GM19372 (cell line): ENCODE data around the gene CHST14.
A peak's percentile ranks its signal among the peaks of the same experiment; 100 is the strongest.

ENCODE experiments used
- ATAC-seq: cut with Tn5 transposase; IDR thresholded peaks from one replicate; pipeline ENCODE4 v1.9.1; 2021; ENCODE audit warnings: mild to moderate bottlenecking, low read depth, moderate library complexity; ENCODE audit not compliant: unreplicated experiment

CHST14 gene, protein sequence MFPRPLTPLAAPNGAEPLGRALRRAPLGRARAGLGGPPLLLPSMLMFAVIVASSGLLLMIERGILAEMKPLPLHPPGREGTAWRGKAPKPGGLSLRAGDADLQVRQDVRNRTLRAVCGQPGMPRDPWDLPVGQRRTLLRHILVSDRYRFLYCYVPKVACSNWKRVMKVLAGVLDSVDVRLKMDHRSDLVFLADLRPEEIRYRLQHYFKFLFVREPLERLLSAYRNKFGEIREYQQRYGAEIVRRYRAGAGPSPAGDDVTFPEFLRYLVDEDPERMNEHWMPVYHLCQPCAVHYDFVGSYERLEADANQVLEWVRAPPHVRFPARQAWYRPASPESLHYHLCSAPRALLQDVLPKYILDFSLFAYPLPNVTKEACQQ

DNA sequence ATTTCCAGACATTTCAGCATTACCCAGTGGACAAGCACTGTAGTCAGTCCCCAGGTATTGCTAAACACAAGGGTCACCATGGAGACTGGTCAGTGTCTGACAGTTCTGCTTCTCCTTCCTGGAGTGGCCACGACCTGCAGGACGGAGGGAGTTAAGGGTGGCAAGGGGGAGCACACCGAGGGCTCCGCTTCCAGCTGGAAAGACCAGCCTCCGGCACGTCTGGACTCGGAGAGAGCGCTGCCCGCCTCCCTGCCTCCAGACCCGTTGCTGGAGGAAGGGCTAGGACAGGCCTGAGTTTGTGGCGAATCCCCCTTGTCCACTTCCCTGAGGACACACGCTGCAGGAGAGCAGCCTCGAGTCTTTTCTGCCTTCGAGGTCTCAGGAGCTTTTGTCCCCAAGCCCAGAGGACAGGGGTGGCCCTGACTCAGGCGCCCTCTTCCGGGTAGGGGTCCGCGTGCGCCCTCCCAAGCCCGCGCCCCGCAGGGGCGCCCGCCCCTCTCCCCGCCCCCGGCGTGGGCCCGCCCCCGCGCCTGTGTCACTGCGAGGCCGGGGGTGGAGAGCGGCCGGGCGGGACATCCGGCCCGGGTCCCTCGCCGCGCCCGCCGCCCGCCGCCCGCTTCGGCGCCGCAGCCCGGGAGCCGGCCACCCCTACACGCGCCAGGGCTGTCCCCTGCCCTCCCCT, at the start of gene CHST14:
CHST14 (plus strand) TSS at position 562 of the 682 bp plus-strand sequence. CDS start 230 bp downstream, outside the sequence.
- peak; percentile 62 for ATAC-seq

DNA sequence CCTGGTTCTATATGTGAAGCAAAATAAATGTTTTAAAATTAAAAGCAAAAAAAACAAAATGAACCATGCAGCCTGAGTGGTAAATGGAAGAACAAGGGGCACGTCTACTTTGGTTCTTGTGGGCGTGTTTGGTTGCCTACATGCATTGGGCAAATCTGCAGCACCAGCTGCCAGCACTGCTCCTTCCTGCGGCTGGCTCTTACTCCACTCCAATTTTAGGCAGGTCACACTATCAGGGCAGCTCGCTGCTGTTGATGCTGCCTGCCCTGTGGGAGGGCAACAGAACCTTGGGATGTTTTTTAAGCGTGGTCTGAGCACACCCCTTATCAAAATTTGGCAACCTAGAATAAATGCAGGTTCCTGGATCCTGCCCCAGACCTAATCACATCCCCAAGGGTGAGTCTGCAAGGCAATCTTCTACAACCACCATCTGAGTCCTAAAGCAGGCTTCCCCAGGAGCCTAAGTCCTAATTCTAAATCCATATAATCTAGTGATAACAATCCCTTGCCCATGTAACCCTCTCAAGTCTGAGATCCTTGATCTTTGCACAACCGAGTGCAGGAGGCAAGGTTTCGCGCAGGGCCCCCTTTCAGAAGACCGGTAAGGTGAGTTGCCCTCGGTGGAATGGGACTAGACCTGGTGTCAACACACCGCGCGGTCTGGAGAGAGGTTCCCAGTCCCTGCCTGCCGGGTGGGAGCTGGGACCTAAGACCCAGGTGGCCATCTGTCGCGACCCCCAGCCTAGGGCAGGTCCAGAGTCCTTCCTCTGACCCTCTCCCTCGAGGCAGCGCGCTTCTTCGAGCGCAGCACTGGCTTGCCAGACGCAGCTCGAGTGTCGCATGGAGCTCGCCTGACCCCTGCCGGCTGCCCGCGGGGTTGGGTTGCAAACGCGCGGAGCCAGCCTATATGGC, 49.3 kb upstream of the CHST14 start:
- ATAC-seq = peak; percentile 61

DNA sequence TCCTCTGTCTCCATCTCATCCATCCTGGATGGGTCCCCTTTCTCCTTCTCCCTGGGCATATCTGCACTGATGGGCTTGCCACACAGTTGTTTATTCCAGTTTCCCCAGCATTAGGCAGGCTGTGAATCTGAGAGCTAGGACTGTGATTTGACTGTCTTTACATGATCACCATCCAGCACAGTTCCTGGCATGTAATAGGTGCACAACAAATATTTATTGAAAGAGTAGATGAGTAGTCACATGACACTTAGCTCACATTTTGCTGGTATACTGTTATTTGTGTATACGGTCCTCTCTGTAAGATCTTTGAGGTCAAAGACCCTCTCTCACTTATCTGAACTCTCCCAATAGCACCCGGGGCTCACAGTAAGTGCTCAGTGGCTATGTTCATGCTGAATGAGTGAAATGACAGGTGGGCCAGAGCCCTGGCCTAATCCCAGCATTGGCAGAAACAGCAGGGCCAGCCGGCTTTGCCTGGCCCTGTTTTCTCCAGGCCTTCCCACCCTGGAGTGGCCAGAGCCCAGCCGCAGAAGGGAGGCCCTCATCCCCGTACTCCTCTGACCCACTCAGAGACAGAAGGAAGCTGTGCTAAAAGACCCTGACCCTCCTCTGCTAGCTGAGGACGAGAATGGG, 46.2 kb upstream of the CHST14 start:
- no peak for ATAC-seq

DNA sequence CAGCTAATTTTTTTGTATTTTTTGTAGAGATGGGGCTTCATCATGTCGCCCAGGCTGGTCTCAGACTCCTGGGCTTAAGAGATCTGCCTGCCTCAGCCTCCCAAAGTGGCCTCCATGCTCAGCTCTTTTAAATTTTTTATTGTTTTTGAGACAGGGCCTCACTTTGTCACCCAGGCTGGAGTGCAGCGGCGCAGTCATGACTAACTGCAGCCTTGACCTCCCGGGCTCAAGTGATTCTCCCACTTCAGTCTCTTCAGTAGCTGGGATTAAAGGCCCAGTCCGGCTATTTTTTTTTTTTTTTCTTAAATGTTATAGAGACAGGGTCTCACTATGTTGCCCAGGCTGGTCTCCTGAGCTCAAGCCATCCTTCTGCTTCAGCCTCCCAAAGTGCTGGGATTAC, 45.1 kb upstream of the CHST14 start:
- no peak for ATAC-seq

DNA sequence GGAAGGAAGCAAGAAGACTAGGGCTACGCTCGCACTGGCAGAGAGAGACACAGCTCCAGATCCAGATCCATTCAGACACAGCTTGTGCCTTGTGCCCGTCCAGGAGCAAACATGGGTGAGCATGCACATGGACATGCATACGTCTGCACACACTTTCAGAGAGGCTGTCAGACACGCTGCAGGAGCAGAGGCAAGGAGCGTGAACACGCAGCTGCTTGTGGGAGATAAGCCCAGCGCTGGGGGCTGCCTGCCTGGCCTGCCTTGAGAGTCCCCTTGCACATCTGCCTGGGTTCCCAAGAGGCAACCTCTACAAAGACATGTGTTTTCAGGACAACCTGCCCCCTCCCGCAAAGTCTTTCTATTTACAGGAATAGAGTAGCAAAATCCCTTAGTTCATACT, 43.6 kb upstream of the CHST14 start:
- ATAC-seq = no peak

DNA sequence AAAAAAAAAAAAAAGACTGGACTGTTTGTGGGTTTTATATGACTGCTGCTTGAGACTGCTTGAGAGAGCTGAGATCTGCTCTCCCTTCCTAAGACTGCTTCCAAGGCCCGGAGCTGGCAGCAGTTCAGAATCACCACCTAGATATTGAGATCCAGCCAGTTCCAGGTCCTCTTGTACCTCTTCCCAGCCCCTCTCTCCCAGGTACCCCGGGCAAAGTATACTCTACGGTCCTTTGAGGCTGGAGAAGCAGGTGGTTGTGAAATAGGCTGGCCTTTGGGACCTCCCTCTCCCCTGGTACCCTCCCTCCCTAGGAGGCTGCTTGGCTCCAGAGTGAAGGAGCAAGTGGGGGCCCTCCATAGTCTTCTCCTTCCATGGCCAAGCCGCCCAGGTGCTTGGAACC, 42.6 kb upstream of the CHST14 start:
- ATAC-seq = no peak

DNA sequence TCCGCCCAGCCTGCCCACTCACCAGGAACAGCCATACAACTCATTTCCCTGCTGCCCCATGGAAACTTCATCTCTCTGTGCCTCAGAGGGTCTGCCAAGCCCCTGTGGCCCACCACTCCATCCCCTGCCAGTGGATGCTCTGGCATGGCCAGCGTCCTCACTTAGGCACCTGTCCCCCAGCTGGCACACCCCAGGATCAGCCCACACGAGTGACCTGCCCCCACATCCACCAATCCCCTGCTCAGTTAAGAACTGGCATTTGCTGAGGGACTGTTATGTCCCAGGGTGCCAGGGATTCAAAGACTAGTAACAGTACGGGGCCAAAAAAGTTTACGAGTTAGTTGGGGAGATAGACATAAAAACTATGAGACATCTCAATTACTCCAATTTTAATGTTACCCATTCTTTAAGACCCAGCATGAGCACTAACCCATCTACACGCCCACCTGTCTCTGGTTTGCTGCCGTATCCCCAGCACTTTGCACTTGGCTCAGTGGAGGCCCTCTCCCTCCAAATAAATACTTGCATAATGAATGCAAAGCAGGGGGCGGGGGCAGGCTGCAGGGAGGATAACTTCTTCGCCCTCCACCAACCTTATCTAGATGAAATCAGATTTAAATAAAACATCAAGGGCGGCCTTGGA, 41.6 kb upstream of the CHST14 start:
- no peak for ATAC-seq

DNA sequence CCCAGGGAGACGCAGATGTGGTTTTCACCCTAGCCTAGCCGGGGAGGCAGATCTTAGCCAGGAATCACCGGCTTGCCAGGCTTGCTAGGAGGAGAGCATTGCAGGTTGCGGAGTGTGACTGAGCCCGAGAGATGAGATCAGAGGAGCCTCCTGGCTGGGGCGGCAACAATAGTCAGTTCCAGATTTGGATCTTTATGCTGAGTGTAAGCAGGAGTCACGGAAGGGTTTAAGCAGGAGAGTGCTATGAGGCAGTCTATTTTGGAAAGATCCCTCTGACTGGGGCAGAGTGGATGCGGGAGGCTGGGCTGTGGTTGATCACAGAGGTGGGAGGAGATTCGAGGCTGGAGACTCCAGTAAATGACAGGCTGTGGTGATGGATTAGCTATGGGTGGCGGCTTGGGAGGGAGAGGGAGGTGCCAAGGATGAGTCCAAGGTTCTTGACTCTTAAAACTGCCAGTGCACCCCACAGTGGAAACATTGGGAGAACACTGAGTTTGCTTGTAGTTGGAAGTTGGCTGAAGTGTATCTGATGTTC, 40.4 kb upstream of the CHST14 start:
- ATAC-seq = no peak

DNA sequence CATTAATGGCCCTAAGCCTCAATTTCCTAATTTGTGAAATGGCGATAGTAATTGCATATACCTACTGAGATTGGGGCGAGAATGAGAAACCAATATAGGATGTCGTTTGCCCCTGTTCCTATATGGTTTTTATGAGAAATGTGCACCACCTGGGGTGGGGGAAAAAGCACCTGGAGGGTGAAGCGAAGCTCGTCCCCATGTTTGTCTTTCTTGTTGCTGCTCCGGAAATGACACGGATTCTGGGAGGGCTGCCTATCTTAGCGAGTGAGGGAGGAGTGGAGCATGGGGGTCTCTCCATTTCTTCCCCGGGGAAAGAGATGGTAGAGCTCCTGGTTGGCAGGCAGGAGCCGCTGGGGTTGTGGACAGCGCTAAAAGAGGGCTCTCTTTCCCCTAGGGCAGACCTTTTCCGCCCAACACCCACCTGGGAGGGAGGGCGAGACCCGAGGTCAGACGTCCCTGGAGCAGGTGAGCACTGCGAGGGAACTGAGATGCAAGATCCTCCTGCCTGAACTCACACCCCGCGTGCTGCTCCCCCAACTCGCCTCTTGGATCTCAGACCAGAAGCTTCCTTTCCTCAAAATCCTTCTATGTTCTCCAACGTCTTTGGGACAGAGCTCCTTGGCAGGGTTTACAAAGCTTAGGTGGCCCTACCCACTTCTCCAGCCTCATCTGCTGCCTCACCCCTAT, 35.6 kb upstream of the CHST14 start:
- ATAC-seq = no peak

DNA sequence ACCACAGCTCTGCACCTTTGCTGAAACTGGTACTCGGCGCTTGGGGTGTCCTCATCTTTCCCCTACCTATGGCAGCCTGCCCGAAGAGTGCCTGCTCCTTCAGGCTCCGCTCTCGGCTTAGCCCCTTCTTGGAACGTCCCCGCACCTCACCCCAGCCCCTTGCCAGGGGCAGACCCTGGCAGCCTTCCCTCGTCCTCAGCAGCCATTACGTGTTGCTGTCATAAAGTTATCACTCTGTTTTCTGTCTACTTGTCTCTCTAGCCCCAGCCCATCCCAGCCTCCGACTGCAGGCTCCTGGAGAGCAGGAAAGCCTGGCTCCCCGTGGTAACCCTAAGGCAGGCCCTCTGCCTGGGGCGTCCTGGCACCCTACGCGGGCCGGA, 35.1 kb upstream of the CHST14 start:
- ATAC-seq = no peak

DNA sequence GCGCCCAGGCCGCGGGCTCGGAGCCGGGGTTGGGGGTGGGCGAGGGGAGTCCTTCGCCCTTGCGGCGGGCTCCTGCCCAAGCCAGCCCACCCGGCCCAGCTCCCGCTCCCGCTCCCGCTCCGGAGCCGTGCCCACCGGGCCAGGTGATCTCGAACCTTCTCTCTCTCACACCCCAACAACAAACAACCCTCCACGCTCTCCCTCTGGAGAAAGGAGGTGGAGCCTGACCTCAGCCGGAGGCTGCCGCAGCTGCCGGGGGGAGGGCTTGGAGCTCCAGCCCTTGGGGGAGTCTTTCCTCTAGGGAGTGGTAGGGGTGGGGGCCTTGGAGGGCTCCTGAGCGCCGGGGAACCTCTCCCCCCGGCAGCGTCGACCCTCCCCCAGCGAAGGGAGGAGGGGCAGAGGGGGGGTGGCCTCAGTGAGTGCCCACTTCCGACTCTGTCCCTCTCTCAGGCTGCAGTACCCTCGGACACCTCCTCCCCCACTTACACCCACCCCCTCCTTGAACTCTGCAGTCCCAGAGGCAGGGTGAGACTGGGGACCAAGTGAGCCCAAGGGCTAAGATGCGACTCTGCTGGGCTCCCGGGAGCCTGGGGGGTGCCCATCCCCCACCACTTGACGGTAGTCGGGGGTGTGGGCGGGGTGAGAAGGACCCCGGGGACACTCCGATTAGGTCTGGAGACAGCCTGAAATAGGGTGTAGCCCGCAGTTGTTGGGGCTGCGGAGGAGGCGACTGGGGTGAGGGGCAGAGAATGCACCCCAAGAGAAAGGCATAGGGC, 34.5 kb upstream of the CHST14 start:
- no peak for ATAC-seq

DNA sequence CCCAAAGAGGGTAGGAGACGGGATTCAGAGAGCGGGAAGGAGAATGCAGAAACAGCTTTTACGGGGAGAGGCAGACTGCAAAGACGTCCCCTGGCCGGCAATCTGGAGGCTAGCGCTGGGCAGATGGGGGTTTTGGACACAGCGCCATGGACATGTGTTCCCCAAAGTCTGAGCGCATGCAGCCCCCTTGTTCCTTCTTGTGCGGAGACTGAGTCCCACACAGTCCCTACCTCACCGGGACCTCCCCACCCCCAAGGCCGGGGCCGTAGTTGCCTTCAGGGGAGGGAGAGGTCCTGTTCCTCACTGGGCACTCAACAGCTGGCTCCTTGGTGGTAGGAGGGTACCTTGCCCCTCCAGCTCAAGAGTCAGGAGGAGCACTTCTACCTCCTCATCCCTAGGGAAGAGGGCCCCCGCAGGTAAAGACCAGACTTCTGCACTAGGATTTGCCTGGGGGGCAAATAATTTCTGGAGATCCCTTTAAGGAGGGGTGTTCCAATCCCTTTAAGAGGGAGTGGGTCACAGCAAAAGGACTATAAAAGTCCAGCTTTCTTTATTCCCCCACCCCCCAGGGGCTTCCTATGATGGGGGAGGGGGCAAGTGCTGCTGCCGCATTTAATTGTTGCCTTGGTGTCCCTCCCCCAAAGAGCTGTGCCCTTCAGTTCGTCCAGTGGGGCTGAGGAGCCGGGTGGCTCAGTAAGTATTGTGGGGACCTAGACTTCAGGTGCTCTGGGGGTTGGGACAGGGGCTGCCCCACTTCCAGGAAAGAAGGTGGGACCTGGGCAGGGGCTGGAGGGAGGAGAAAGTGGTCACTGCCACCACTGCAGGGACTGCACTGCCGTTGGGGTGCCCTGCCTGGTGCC, 33.7 kb upstream of the CHST14 start:
- no peak for ATAC-seq

DNA sequence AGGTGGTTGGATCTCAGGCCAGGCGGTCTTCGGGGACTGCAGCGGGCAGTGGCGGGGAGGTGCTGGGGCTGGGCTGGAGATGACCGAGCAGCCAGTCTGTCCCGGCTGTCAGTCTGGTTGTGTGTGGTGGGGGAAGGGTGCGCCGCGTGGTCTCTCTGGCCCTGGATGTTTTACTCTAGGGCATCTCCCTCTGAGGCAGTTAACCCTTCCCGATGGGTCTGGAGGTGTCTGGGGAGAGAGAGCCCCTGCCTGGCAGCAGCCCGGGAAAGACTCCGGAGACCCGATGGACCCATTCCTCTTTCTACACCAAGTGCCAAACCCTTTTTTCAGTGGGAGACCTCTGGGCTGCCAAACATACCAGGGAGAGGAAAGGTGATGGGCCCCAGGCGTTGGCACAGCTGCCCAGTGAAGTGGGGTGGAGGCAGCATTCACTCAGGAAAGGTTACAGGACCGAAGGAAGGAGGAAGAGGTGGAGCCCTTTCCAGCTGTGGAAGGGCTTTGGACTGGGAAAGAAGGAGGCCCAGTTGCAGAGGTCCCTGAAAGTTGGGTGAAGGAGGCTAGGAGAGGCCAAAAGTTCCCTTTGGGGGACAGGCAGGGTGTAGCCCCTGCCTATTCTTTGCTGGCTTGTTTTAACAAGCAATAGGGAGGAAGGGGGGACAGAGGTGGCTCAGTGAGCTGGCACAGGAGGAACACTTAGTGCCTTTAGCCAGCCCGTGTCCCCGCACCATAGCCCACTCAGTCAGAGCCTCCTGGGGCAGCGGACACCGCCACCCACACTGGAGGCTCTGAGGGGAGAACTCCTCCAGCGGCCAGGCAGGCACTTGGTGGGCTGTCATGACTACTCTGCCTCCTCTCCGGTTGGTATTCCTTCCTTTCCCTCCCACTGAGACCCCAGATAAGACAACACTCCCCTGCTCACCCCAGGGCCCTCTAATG, 32.8 kb upstream of the CHST14 start:
- no peak for ATAC-seq

DNA sequence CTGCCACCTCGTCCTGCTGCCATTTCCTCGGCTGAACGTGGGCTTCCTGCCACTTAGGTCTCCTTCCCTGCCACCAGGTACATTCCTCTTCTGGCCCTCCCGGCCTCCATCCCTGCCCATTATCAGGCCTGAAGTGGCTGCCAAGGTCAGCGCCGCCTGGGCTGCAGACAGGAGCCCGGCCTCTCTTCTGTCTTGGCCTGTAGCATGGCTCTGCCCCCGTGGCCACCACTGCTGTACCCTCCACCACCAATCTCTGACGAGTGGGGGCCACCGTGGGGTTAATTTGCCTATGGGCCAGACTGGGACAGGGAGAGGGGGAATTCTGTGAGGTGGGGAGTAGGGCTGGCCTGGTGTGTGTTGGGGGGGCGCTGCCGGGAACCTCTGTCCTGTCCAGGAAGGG, 32.1 kb upstream of the CHST14 start:
- ATAC-seq = no peak

DNA sequence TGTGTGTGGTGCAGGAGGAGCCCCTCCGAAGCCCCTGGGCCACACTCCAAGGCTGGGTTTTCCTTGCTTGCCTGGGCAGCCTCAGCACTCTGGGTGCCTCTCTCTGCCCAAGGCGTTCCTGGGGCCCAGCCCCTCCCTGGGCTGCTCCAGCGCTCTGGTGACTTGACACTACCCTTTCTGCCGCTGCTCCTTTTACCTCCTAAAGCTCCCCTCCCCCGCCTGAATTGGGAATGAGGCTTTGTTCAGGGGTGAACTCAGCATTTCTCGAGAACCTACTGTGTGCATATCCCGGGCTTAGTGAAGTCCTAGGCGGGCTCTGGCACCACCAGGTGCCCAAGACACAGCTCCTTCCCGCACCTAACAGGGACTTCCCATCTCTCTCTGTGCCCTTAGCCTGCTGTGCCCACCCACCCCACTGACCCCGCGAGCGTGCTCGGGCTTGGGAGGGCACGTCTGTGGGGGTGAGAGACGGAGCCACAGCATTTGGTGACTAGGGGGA, 31.3 kb upstream of the CHST14 start:
- ATAC-seq = no peak

DNA sequence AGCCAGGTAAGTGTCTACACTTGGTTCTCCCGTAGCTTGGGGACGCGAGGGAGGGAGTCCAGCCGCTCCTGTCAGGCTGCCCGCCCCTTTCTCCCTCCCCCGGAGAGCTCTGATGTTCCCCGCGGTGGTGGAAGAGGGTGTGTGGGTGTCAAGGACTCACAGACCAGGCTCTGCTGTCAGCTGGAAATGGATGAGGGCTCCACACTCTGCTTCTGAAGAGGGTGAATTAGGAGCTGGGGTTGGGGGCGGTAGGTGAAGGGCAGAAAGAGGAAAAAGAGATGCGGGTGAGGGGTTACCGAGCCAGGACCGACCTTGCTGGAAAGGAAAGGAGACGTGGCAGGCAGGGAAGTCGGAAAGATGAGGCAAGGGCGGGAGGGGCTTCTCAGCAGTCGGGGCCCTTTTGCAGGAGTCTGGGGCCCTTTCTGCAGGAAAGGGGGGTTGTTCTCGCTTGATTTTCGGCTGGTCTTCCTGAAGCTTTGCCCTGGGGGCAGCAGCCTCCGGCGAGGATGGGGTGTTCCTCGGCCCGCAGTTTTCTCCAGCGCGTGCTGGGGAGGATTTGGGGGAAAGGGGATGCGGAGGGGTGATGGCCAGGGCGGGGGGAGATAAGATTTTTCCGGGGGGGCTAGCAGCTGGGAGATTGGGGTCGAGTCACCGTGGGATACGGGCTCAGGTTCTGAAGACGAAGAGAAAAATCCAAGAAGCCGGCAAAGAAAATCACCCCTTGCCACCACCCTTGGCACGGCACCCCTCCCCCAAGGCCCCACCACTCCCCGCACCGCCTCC, 30.6 kb upstream of the CHST14 start:
- ATAC-seq = no peak
